GM10266 (cell line): ENCODE data around the gene TTC39C.

Source experiments
- DNase-seq: peaks from one replicate; pipeline ENCODE4 v3.0.0; 2012; ENCODE audit errors: extremely low spot score
- TF ChIP-seq, protein P1 (sequence below): IDR thresholded peaks from 2 replicates; pipeline ENCODE4 v1.5.1; 2012; ENCODE audit warnings: mild to moderate bottlenecking, low read depth; ENCODE audit not compliant: control insufficient read depth, insufficient read depth; ENCODE audit errors: missing control alignments

TTC39C gene

DNA sequence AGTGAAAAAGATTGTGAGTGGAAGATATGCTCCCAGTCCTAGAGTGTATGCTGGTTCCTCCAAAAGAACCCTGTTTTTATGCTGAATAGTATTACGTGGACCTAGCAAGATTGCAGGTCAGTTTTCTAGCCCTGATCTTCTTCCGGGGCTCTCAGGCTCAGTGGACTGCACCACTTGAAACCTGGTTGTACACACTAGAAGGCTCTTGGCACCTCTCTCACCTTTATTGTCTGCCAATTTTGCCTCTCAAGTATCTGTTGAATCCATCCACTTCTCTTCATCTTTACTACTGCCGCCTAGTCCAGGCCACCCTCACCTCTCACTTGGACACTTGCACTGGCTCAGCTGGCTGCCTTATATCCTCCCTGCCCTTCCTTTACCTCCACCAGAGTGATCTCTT, 16.8 kb downstream of the TTC39C start:
- TF ChIP-seq, protein P1, sequence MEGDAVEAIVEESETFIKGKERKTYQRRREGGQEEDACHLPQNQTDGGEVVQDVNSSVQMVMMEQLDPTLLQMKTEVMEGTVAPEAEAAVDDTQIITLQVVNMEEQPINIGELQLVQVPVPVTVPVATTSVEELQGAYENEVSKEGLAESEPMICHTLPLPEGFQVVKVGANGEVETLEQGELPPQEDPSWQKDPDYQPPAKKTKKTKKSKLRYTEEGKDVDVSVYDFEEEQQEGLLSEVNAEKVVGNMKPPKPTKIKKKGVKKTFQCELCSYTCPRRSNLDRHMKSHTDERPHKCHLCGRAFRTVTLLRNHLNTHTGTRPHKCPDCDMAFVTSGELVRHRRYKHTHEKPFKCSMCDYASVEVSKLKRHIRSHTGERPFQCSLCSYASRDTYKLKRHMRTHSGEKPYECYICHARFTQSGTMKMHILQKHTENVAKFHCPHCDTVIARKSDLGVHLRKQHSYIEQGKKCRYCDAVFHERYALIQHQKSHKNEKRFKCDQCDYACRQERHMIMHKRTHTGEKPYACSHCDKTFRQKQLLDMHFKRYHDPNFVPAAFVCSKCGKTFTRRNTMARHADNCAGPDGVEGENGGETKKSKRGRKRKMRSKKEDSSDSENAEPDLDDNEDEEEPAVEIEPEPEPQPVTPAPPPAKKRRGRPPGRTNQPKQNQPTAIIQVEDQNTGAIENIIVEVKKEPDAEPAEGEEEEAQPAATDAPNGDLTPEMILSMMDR, result no peak
- DNase-seq, result no peak

DNA sequence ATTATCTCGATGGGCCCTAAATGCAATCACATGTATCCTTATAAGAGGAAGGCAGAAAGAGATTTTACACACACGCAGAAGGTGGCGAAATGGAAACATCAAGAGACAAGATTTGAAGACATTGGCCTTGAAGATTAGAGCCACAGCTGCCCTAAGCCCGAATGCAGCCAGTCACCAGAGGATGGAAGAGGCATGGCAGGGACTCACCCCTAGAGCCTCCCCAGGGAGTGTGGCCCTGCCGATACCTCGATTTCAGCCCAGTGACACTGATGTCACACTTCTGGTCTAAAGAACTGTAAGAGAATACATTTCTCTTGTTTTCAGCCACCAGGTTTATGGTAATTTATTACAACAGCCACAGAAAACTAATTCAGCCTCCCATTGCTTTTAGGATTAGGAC, 17.4 kb downstream of the TTC39C start:
- TF ChIP-seq, protein P1, result no peak

DNA sequence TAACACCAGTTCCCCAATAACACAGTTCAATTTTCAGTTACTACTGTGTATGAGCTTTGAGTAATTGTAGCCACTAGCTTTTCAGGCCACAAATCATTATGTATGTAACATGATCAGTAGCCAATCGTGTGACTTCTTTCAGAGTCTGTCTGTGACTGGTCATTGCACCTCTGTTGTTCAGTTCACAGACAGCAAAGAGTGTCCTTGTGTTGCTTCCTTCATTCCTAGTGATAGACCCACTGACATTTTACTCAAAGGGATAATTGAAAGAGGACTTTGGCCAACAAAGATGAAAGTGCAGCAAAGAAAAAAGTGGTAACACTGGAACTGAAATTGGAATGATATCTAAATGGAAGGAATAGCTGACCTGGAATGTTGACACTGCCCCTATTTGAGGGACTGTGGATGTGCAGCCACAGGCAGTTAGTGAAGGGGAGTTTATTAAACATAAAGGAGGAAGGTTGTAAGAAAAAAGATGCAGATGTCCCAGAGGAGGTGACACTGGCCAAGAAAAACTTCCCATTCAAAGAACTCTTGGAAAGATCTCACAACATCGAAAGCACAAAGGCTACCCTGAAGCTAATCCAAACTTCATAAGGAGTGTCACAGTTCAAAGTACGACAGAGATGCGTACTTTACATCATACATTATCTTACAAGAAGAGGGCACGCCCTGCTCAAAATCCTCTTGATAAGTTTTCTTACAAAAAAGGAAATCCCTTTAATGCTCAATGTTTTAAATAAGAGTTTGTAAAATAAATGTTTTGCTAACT, 19.3 kb downstream of the TTC39C start:
- DNase-seq, result no peak
- TF ChIP-seq, protein P1, result no peak

More for the DNA sequence above, 17.4 kb downstream of the TTC39C start:
- DNase-seq, result no peak

DNA sequence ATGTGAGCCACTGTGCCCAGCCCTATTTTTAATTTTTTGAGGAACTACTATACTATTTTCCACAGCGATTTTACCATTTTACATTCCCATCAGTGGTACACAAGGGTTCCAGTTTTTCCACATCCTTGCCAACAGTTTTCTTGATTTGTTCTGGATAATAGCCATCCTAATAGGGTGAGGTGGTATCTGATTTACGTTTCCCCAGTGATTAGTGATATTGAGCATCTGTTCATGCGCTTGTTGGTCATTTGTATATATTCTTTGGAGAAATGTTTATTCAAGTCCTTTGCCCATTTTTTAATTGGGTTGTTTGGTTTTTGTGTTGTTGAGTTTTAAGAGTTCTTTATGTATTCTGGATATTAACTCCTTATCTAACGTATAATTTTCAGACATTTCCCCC, 20.8 kb downstream of the TTC39C start:
- DNase-seq, result no peak
- TF ChIP-seq, protein P1, result no peak

DNA sequence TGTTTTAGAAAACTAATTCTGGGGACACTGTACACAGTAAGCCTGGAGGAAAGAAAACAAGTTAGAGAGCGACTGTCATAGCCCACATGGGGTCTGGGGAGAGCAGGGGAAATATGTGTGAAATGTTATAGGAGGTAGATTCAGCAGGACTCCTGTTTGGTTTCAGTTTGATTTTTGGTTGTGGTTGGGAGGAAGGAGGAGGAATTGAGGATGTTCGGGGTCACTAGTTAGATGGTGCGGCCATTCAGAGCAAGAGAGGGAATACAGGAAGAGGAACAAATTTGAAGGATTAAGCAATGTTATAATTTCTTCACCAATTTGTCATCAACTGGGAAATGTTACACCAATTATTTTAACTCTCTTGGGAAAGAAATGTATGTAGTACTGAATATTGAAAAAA, 25.1 kb downstream of the TTC39C start:
- TF ChIP-seq, protein P1, result no peak
- DNase-seq, result no peak

DNA sequence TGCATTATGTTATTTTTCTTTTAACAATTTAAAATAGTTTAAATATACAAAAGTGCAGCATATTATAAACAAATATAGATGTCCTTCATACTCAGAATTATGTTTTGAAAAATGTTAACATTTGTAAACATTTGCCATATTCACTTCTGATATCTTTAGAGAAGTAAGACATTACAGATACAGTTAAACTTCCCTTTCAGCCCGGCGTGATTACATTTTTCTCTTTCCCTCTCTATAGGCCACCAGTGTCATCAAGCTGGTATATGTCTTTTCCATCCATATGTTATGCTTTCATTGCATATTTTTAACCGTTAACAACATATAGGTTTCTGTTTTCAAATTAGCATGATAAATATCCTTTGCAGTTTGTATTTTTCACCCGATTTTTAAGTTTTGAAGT, 27.1 kb downstream of the TTC39C start:
- TF ChIP-seq, protein P1, result no peak
- no peak for DNase-seq

DNA sequence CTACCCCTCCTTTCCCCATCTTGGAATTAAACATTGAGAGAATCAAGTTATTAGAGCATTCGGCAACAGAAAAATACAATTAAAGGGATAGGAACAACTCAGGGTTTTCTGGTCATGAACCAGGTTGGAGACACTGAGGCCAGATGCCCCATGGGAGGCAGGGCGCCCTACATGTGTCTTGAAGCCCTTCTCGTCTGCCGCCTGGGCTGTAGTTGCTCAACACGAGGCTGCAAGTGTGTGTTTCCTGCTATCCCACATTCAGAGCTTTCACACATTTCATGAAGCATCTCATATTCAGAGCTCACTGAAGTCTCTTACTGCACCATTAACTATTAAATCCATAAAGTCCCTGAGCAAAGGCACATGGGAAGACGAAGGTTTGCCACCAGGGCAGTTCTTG, 28.8 kb downstream of the TTC39C start:
- no peak for DNase-seq
- TF ChIP-seq, protein P1, result no peak
